ENCODE data around the gene MARCO.

The MARCO gene

GRCh38 chr2:119040730-119041129, 98.7 kb downstream of the MARCO start:
- no peak for DNase-seq (ENCODE audit: low spot score)
